Melanocyte of skin (primary cell): ENCODE results near the gene ESPL1. TPM values are rescaled to one million over a fixed set of nuclear protein-coding genes. Genes with fewer than 3 reads are reported as not detected.

ENCODE experiments used
- total RNA-seq, 2 donors: library from RNA; depleted of rRNA; stranded (reverse); fragments of >200 nt; gene quantifications; 2 replicates each; pipeline ENCODE4 v1.2.3, GENCODE V29; 2012

Gene ESPL1
- 10 to 100 TPM; 10.3 to 21.6 TPM for total RNA-seq

GRCh38 chr12:53267999-53268629 lies at the start of gene ESPL1:
Gene ESPL1 (plus strand): TSS chr12:53268299. CDS start chr12:53268767, 468 bp downstream.

GRCh38 chr12:53231921-53232645 lies 36.0 kb upstream of the ESPL1 start, which contains the start of gene RARG:
Gene RARG (minus strand): TSS chr12:53232209. CDS start chr12:53227545, 4,664 bp downstream.

GRCh38 chr12:53295070-53295890 lies 27.2 kb downstream of the ESPL1 start, which contains the start of gene PFDN5:
Gene PFDN5 (plus strand): TSS chr12:53295542. CDS start chr12:53295568, 26 bp downstream.

GRCh38 chr12:53299454-53300180 lies 31.5 kb downstream of the ESPL1 start, which contains the start of gene MYG1:
Gene MYG1 (plus strand): TSS chr12:53299695. CDS start chr12:53299738, 43 bp downstream.

GRCh38 chr12:53336181-53336681 lies 68.1 kb downstream of the ESPL1 start, which contains the start of gene SP7:
Gene SP7 (minus strand): TSS chr12:53336354. CDS start chr12:53335646, 708 bp downstream.

Other genes with a start within 250 kb of the ESPL1 start
- 10 to 100 TPM; 16.0 to 17.2 TPM for gene TNS2, start 218.2 kb upstream of the ESPL1 start, total RNA-seq
- gene SPRYD3, start 188.9 kb upstream of the ESPL1 start, total RNA-seq, result 10 to 100 TPM; 11.0 to 18.6 TPM
- gene IGFBP6, start 170.6 kb upstream of the ESPL1 start, total RNA-seq, result 1 to 10 TPM; 2.1 to 4.3 TPM
- gene SOAT2, start 164.8 kb upstream of the ESPL1 start, total RNA-seq, result not detected
- 10 to 100 TPM in 1 of 2 donors, 1 to 10 TPM in 1; 10.0 to 11.7 TPM for gene ZNF740, start 87.6 kb upstream of the ESPL1 start, total RNA-seq
- 10 to 100 TPM in 1 of 2 donors, 1 to 10 TPM in 1; 9.6 to 14.0 TPM for gene CSAD, start 87.4 kb upstream of the ESPL1 start, total RNA-seq
- gene ITGB7, start 61.0 kb upstream of the ESPL1 start, total RNA-seq, result 1 to 10 TPM; 2.7 to 4.1 TPM
- gene RARG, start 36.1 kb upstream of the ESPL1 start, total RNA-seq, result 10 to 100 TPM; 18.9 to 34.6 TPM
- 100 to 1,000 TPM; 174 to 245 TPM for gene PFDN5, start 27.2 kb downstream of the ESPL1 start, total RNA-seq
- 10 to 100 TPM; 36.5 to 48.6 TPM for gene MYG1, start 31.4 kb downstream of the ESPL1 start, total RNA-seq
- 10 to 100 TPM; 48.9 to 57.6 TPM for gene AAAS, start 53.3 kb downstream of the ESPL1 start, total RNA-seq
- not detected for gene SP7, start 68.1 kb downstream of the ESPL1 start, total RNA-seq
- 10 to 100 TPM; 46.1 to 47.3 TPM for gene SP1, start 111.9 kb downstream of the ESPL1 start, total RNA-seq
- not detected for gene AMHR2, start 155.6 kb downstream of the ESPL1 start, total RNA-seq
- 10 to 100 TPM; 65.7 to 88.9 TPM for gene PRR13, start 173.4 kb downstream of the ESPL1 start, total RNA-seq
- 100 to 1,000 TPM; 144 to 235 TPM for gene PCBP2, start 183.8 kb downstream of the ESPL1 start, total RNA-seq
- gene MAP3K12, start 231.2 kb downstream of the ESPL1 start, total RNA-seq, result 10 to 100 TPM; 42.0 to 45.0 TPM
- 10 to 100 TPM; 56.8 to 79.3 TPM for gene TARBP2, start 233.0 kb downstream of the ESPL1 start, total RNA-seq
- not detected for gene NPFF, start 239.2 kb downstream of the ESPL1 start, total RNA-seq